IMR-90 (cell line): ENCODE results near the gene SESN3. TPM values are rescaled to one million over a fixed set of nuclear protein-coding genes. Genes with fewer than 3 reads are reported as not detected.

ENCODE experiments used
- ATAC-seq: fragments of 200-7000 bp; cut with Tn5 transposase; 2 replicates; pipeline ENCODE4 v1.9.1; 2020; ENCODE audit warnings: low read depth, mild to moderate bottlenecking, moderate library complexity
- BruUV-seq: library from RNA; stranded (reverse); fragments of 400-500 nt; replicated peaks from 2 replicates; lab custom pipeline; 2021; lab: Mats Ljungman, UMichigan
- CTCF ChIA-PET: fragments of 300-600 bp; formaldehyde crosslinking; extraction: SDS; loops from one replicate; lab custom pipeline; 2021; ENCODE audit warnings: antibody characterized with exemption; lab: Yijun Ruan, JAX
- POLR2A ChIA-PET: fragments of 300-600 bp; sonication (Branson Sonifier 250); formaldehyde crosslinking; loops from one replicate; lab custom pipeline; 2022; ENCODE audit warnings: antibody characterized with exemption; ENCODE audit not compliant: unreplicated experiment; lab: Charles Lee
- DNase-seq: peaks from one replicate; pipeline ENCODE4 v3.0.0; 2013
- H2AFZ ChIP-seq: replicated peaks from 2 replicates; pipeline ENCODE3; 2013; ENCODE audit warnings: low read length, mild to moderate bottlenecking; ENCODE audit not compliant: poor library complexity
- H2AK5ac ChIP-seq: 2 replicates; pipeline ENCODE4 v1.6.1; 2013; ENCODE audit warnings: low read depth, low read length, inconsistent platforms
- H2AK9ac ChIP-seq: replicated peaks from 2 replicates; pipeline ENCODE3; 2013; ENCODE audit warnings: mild to moderate bottlenecking, low read depth, low read length, moderate library complexity; ENCODE audit not compliant: poor library complexity
- H2BK120ac ChIP-seq: 2 replicates; pipeline ENCODE4 v1.6.1; 2013; ENCODE audit warnings: low read depth, low read length, inconsistent platforms
- H2BK15ac ChIP-seq: 3 replicates; pipeline ENCODE4 v1.6.1; 2013; ENCODE audit warnings: low read depth, low read length, inconsistent platforms
- H2BK20ac ChIP-seq: 2 replicates; pipeline ENCODE4 v1.6.1; 2013; ENCODE audit warnings: low read depth, mild to moderate bottlenecking, inconsistent platforms, low read length, moderate library complexity
- H2BK5ac ChIP-seq: 2 replicates; pipeline ENCODE4 v1.6.1; 2013; ENCODE audit warnings: mild to moderate bottlenecking, low read depth, low read length, inconsistent platforms; ENCODE audit not compliant: poor library complexity, severe bottlenecking
- H3K14ac ChIP-seq: replicated peaks from 2 replicates; pipeline ENCODE4 v1.6.1; 2013; ENCODE audit warnings: low read depth, low read length, inconsistent platforms
- H3K18ac ChIP-seq: 2 replicates; pipeline ENCODE4 v1.6.1; 2013; ENCODE audit warnings: low read depth, low read length, control low read depth
- H3K23ac ChIP-seq: 2 replicates; pipeline ENCODE4 v1.6.1; 2013; ENCODE audit warnings: low read depth, low read length, inconsistent platforms
- H3K27ac ChIP-seq: 2 replicates; pipeline ENCODE4 v1.5.1; 2013; ENCODE audit warnings: mild to moderate bottlenecking, control low read depth, low read length; ENCODE audit not compliant: insufficient read depth
- H3K27me3 ChIP-seq: 2 replicates; pipeline ENCODE4 v1.6.1; 2013; ENCODE audit warnings: low read length; ENCODE audit not compliant: control insufficient read depth, insufficient read depth
- H3K36me3 ChIP-seq: 2 replicates; pipeline ENCODE4 v1.6.1; 2013; ENCODE audit warnings: low read length, mixed read lengths; ENCODE audit not compliant: control insufficient read depth, insufficient read depth
- H3K4ac ChIP-seq: 2 replicates; pipeline ENCODE4 v1.6.1; 2013; ENCODE audit warnings: low read depth, low read length, inconsistent platforms
- H3K4me1 ChIP-seq: 2 replicates; pipeline ENCODE4 v1.6.1; 2013; ENCODE audit warnings: low read length, mixed read lengths; ENCODE audit not compliant: control insufficient read depth, insufficient read depth
- H3K4me2 ChIP-seq: 2 replicates; pipeline ENCODE4 v1.6.1; 2013; ENCODE audit warnings: low read depth, mild to moderate bottlenecking, control low read depth, low read length, moderate library complexity
- H3K4me3 ChIP-seq: 2 replicates; pipeline ENCODE4 v1.5.1; 2013; ENCODE audit warnings: low read depth, mild to moderate bottlenecking, control low read depth, low read length, moderate library complexity; ENCODE audit not compliant: insufficient read depth
- H3K56ac ChIP-seq: 2 replicates; pipeline ENCODE4 v1.6.1; 2013; ENCODE audit warnings: low read length, inconsistent platforms; ENCODE audit not compliant: insufficient read depth; ENCODE audit errors: extremely low read depth
- H3K79me1 ChIP-seq, 2 experiments: 2 replicates each; pipeline ENCODE4 v1.6.1; 2013; ENCODE audit warnings: low read length in 2 of 2, inconsistent platforms in 1 of 2, low read depth in 1 of 2
- H3K9ac ChIP-seq: 2 replicates; pipeline ENCODE4 v1.6.1; 2013; ENCODE audit warnings: low read depth, low read length, control low read depth
- H3K9me1 ChIP-seq: 2 replicates; pipeline ENCODE4 v1.6.1; 2013; ENCODE audit warnings: low read length, inconsistent platforms; ENCODE audit not compliant: insufficient read depth
- H3K9me3 ChIP-seq: 2 replicates; pipeline ENCODE4 v1.6.1; 2013; ENCODE audit warnings: low read length; ENCODE audit not compliant: control insufficient read depth, insufficient read depth
- H4K20me1 ChIP-seq: 2 replicates; pipeline ENCODE4 v1.6.1; 2013; ENCODE audit warnings: low read length, inconsistent platforms; ENCODE audit not compliant: insufficient read depth
- H4K5ac ChIP-seq: 2 replicates; pipeline ENCODE4 v1.6.1; 2013; ENCODE audit warnings: mild to moderate bottlenecking, low read depth, low read length, control low read depth
- H4K8ac ChIP-seq, 2 experiments: 2 replicates each; pipeline ENCODE4 v1.6.1; 2013; ENCODE audit warnings: low read depth in 2 of 2, low read length in 2 of 2, control low read depth in 1 of 2, inconsistent platforms in 1 of 2
- H4K91ac ChIP-seq: 2 replicates; pipeline ENCODE4 v1.6.1; 2013; ENCODE audit warnings: low read depth, low read length, inconsistent platforms; ENCODE audit not compliant: insufficient read depth
- NFE2L2 ChIP-seq: fragments of 150-350 bp; IDR thresholded peaks from 2 replicates; pipeline ENCODE4 v1.6.1; 2016; ENCODE audit warnings: low read depth, mild to moderate bottlenecking, low read length
- SMC3 ChIP-seq: fragments of 150-350 bp; IDR thresholded peaks from 2 replicates; pipeline ENCODE4 v1.6.1; 2016; ENCODE audit warnings: low read depth, mild to moderate bottlenecking, antibody characterized with exemption, low read length, moderate library complexity
- WGBS, 2 experiments: methylation state at CpG; one replicate each; pipeline versions ENCODE4 v1.1.5 to v1.1.7; 2013; ENCODE audit warnings: missing lambda C conversion rate in 2 of 2; ENCODE audit not compliant: insufficient read length in 1 of 2; ENCODE audit errors: extremely low coverage in 2 of 2; 5-methylcytosine and 5-hydroxymethylcytosine counted together
- dilution Hi-C: fragments of 300-500 bp; cut with HindIII; formaldehyde crosslinking; loops from one replicate; pipeline ENCODE4 v1.14.3; 2018; ENCODE audit warnings: low sequenced_read_pairs; ENCODE audit not compliant: unreplicated experiment
- in situ Hi-C: fragments of 300-500 bp; cut with MboI; formaldehyde crosslinking; loops from 3 replicates; pipeline ENCODE4 v1.14.3; 2019; ENCODE audit warnings: low sequenced_read_pairs, inconsistent platforms, mixed read lengths
- intact Hi-C: fragments of 100-400 bp; cut with micrococcal nuclease; formaldehyde crosslinking; loops from 2 replicates; pipeline ENCODE4 v1.10.0; 2022
- polyA plus RNA-seq, 3 experiments: library from polyadenylated mRNA; depleted of rRNA; stranded (reverse); fragments of >200 nt; gene quantifications; 2 replicates each; pipeline ENCODE4 v1.2.3, GENCODE V29; 2012; ENCODE audit warnings: low replicate concordance in 1 of 3
- total RNA-seq: library from RNA; depleted of rRNA; stranded (reverse); fragments of >200 nt; gene quantifications from 2 replicates; pipeline ENCODE4 v1.2.3, GENCODE V29; 2012
- TF ChIP-seq, protein P1 (sequence below): fragments of 150-350 bp; IDR thresholded peaks from 2 replicates; pipeline ENCODE4 v1.6.1; 2017; ENCODE audit warnings: mild to moderate bottlenecking, antibody characterized with exemption, low read length, low read depth

Gene SESN3
- total and polyA plus RNA-seq, 2 of the 4 experiments (the other 2 are of a cell fraction) = 2.0 to 7.7 TPM

DNA sequence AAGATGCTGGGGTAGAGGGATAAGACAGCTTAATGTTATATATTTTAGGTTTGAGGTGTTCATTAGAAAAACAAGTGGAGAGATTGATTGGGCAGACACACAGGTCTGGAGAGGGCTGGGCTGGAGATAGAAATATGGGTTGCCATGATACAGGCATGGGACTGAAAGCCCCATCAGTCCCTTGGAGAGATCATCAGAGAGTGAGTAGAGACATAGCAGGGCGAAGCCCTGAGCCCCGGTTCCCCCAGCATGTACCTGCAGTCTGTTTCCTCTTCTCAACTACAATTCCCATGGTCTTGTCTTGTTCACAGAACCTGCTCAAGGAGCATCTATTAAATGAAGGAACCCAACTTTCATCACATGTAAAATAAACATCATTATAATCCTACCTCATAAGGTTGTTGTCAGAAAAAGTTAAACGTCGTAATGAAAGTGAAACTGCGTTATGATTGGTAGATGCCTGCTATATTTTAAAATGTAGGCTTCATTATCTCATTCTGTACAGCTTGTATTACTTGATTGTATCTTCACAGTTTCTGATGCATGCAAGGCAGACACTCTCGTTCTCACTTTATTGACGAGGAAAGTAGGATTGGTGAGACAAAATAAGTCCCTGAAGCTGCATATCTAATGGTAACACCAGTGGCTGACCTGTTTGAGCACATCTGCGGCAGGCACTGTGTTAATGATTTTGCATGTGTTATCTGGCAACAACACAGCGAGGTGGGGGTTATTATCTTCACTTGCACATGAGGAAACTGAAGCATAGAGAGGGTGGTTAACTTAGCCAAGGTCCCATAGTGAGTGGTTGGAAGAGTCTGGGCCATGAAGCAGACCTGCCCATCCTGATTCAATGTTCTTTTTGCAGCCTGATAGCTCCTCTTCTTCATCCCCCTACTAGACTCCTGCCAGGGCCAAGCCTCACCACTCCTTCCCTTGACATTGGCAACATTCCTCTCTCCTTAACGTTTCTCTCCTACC is 77.8 kb downstream of the SESN3 start:
- Histone ChIP-seq H2BK20ac (no peak overlapping the region), H4K5ac (no peak overlapping the region), H4K91ac (no peak overlapping the region), H2AK9ac (no peak overlapping the region), H3K4me2 (no peak overlapping the region), H3K27me3 (0 out of 2 replicates have a peak, but pooled peaks cover 2% of the 10 kb centered on the region), H2AFZ (no peak overlapping the region), H3K4ac (no peak overlapping the region), H3K27ac (no peak overlapping the region), H3K36me3 (no peaks in the 10 kb centered on the region), H3K9me1 (peaks cover 3% of the 10 kb centered on the region; the same call in 1 of the 2 replicates), H3K56ac (no peak overlapping the region), H3K4me1 (peaks cover 4% of the 10 kb centered on the region; the same call in 1 of the 2 replicates), H4K8ac (no peak overlapping the region), H2BK120ac (no peak overlapping the region), H3K4me3 (no peak overlapping the region), H3K9ac (no peak overlapping the region), H4K20me1 (no peaks in the 10 kb centered on the region), H3K14ac (no peak overlapping the region), H2AK5ac (no peak overlapping the region), H2BK5ac (no peak overlapping the region), H3K23ac (no peak overlapping the region), H3K9me3 (no peaks in the 10 kb centered on the region), H3K18ac (no peak overlapping the region), H3K79me1 (no peaks in the 10 kb centered on the region), H2BK15ac (no peak overlapping the region)
- POLR2A ChIA-PET = no interaction called here
- DNase-seq = no peak
- ATAC-seq = no peak
- TF ChIP-seq NFE2L2 = no peak
- TF ChIP-seq SMC3 = no peak
- TF ChIP-seq, protein P1, sequence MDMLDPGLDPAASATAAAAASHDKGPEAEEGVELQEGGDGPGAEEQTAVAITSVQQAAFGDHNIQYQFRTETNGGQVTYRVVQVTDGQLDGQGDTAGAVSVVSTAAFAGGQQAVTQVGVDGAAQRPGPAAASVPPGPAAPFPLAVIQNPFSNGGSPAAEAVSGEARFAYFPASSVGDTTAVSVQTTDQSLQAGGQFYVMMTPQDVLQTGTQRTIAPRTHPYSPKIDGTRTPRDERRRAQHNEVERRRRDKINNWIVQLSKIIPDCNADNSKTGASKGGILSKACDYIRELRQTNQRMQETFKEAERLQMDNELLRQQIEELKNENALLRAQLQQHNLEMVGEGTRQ = no peak
- 71% methylated on average over 3 of the region's 10 CpGs; no CpG with 5 or more reads in 1 of the 2 experiments for WGBS, 2 experiments
- dilution Hi-C loops = no loop called here
- BruUV-seq = no TSS peak
- intact Hi-C loops = loop anchor here (5.0 to 10.0 kb wide), 2 partner anchors 442 to 531 kb away; no protein-coding TSS in a partner anchor
- CTCF ChIA-PET = interaction anchor here (0.6 to 5.0 kb wide), 5 partner anchors 86 to 832 kb away, joined by 4 to 45 read pairs (median 4); partner anchors contain the start of gene SRSF8
- in situ Hi-C loops = loop anchor here (5.0 kb wide), 1 partner anchor 609 kb away; no protein-coding TSS in a partner anchor
